CD4-positive, alpha-beta T cell (primary cell): ENCODE measurements around the gene IL5RA. TPM values are rescaled to one million over a fixed set of nuclear protein-coding genes. Genes with fewer than 3 reads are reported as not detected.

Experiments used
- ATAC-seq: fragments of 200-7000 bp; cut with Tn5 transposase; one replicate; pipeline ENCODE4 v1.10.0; 2022; ENCODE audit warnings: mild to moderate bottlenecking; ENCODE audit not compliant: poor library complexity
- CTCF ChIA-PET: fragments of 350-600 bp; sonication (Branson Sonifier 250); formaldehyde crosslinking; loops from one replicate; lab custom pipeline; 2021; ENCODE audit warnings: antibody characterized with exemption, inconsistent platforms; lab: Charles Lee
- POLR2A ChIA-PET: fragments of 350-600 bp; sonication (Branson Sonifier 250); formaldehyde crosslinking; loops from one replicate; lab custom pipeline; 2021; ENCODE audit warnings: antibody characterized with exemption, inconsistent platforms; lab: Charles Lee
- DNase-seq, 14 experiments: peaks; one replicate each; pipeline ENCODE4 v3.0.0-alpha.2; 2013 to 2020; ENCODE audit warnings: mixed read lengths in 2 of 14
- H3K27ac ChIP-seq, 2 donors: one replicate each; pipeline versions ENCODE4 v1.5.1 to v1.7.0; 2013; ENCODE audit warnings: low read length in 2 of 2, low read depth in 1 of 2, mild to moderate bottlenecking in 1 of 2
- H3K27me3 ChIP-seq, 2 experiments: 1 replicate in 1 of 2; 2 replicates in 1 of 2; pipeline versions ENCODE4 v1.6.1 to v1.7.0; 2013; ENCODE audit warnings: low read length in 2 of 2, control low read depth in 1 of 2, mild to moderate bottlenecking in 1 of 2, moderate library complexity in 1 of 2; ENCODE audit not compliant: insufficient read depth in 2 of 2, control insufficient read depth in 1 of 2
- H3K36me3 ChIP-seq: one replicate; pipeline ENCODE4 v1.6.1; 2013; ENCODE audit warnings: low read length, control low read depth; ENCODE audit not compliant: insufficient read depth
- H3K4me1 ChIP-seq: one replicate; pipeline ENCODE4 v1.6.1; 2013; ENCODE audit warnings: low read length, control low read depth; ENCODE audit not compliant: insufficient read depth
- H3K4me3 ChIP-seq: one replicate; pipeline ENCODE4 v1.5.1; 2013; ENCODE audit warnings: mild to moderate bottlenecking, low read length, moderate library complexity
- H3K9me3 ChIP-seq, 2 experiments: 1 replicate in 1 of 2; 2 replicates in 1 of 2; pipeline versions ENCODE4 v1.6.1 to v1.7.0; 2013; ENCODE audit warnings: low read length in 2 of 2, mild to moderate bottlenecking in 2 of 2, control low read depth in 1 of 2, moderate library complexity in 1 of 2; ENCODE audit not compliant: control insufficient read depth in 1 of 2, insufficient read depth in 1 of 2
- H3K27ac Mint-ChIP-seq: one replicate; pipeline ENCODE4 v1.8.0; 2020; ENCODE audit warnings: mixed read lengths
- H3K27me3 Mint-ChIP-seq: one replicate; pipeline ENCODE4 v1.8.0; 2021; ENCODE audit warnings: mixed read lengths
- H3K36me3 Mint-ChIP-seq: one replicate; pipeline ENCODE4 v1.8.0; 2021; ENCODE audit warnings: low read depth, mixed read lengths
- H3K4me1 Mint-ChIP-seq: one replicate; pipeline ENCODE4 v1.8.0; 2021; ENCODE audit warnings: low read depth, mixed read lengths
- H3K4me3 Mint-ChIP-seq: one replicate; pipeline ENCODE4 v1.8.0; 2020; ENCODE audit warnings: mild to moderate bottlenecking, mixed read lengths
- H3K9me3 Mint-ChIP-seq: one replicate; pipeline ENCODE4 v1.8.0; 2020; ENCODE audit warnings: mixed read lengths
- intact Hi-C, 2 experiments: fragments of 100-400 bp; cut with DNase I in 1 of 2; cut with micrococcal nuclease in 1 of 2; formaldehyde crosslinking; loops; one replicate each; pipeline versions ENCODE4 v1.15.1 to v1.9.0; 2023 to 2025; cut with DNase I, micrococcal nuclease
- total RNA-seq, 174 experiments: library from RNA in 2 of 174; stranded (reverse) in 2 of 174; gene quantifications; one replicate each; pipeline ENCODE4 v1.2.3 and lab custom pipeline; 2021 to 2026
- TF ChIP-seq, protein P1 (sequence below): fragments of 200-600 bp; IDR thresholded peaks from one replicate; pipeline ENCODE4 v1.8.0; 2022; ENCODE audit warnings: antibody characterized with exemption, mild to moderate bottlenecking

IL5RA gene
- total RNA-seq, 2 experiments from 2014 or later = 0.59 to 0.99 TPM

DNA sequence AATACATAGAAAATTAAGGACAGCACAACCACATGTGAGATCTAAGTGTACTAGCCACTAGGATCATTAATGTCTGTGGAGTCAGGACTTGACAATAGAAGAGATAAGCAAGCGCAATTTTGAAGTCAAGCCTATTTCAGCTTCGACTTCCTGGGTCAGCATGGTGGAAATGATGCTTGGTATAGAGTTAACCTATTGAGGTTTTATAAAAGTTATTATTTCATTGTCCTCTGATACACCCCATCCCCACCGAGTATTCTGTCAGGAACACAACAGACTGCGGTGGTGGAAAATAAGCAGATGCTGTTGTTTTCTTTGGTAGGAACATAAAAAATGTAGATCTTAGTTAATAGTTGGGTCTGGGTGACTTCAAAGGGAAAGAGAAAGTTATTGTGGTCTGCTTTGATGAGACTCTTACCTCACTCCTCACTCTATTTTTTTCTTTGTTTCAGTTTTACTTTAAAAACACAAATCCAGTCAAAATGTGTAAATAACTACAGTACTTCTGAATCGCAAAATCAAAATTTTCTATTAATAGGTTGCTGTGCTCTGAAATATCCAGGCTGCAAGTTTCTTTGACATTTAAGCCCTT is 82.1 kb downstream of the IL5RA start:
- H3K9me3 Mint-ChIP-seq = no peaks in the 10 kb centered on the region
- H3K36me3 ChIP-seq = no peaks in the 10 kb centered on the region
- no peak overlapping the region for H3K27ac Mint-ChIP-seq
- peaks cover 4% of the 10 kb centered on the region for H3K27me3 Mint-ChIP-seq
- intact Hi-C loops = no loop called here
- H3K4me3 Mint-ChIP-seq = no peak overlapping the region
- H3K9me3 ChIP-seq = no peaks in the 10 kb centered on the region
- no peaks in the 10 kb centered on the region for H3K36me3 Mint-ChIP-seq
- DNase-seq (peak in 3 of 14 experiments; percentile 48 to 66 (median 53)), ATAC-seq (peak; percentile 32)
- no peak overlapping the region for H3K27ac ChIP-seq
- POLR2A ChIA-PET = no interaction called here
- TF ChIP-seq, protein P1, sequence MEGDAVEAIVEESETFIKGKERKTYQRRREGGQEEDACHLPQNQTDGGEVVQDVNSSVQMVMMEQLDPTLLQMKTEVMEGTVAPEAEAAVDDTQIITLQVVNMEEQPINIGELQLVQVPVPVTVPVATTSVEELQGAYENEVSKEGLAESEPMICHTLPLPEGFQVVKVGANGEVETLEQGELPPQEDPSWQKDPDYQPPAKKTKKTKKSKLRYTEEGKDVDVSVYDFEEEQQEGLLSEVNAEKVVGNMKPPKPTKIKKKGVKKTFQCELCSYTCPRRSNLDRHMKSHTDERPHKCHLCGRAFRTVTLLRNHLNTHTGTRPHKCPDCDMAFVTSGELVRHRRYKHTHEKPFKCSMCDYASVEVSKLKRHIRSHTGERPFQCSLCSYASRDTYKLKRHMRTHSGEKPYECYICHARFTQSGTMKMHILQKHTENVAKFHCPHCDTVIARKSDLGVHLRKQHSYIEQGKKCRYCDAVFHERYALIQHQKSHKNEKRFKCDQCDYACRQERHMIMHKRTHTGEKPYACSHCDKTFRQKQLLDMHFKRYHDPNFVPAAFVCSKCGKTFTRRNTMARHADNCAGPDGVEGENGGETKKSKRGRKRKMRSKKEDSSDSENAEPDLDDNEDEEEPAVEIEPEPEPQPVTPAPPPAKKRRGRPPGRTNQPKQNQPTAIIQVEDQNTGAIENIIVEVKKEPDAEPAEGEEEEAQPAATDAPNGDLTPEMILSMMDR = no peak
- H3K4me1 ChIP-seq = peaks cover 3% of the 10 kb centered on the region
- no peaks in the 10 kb centered on the region for H3K27me3 ChIP-seq
- CTCF ChIA-PET = no interaction called here
- no peak overlapping the region for H3K4me3 ChIP-seq
- H3K4me1 Mint-ChIP-seq = peaks cover 12% of the 10 kb centered on the region

DNA sequence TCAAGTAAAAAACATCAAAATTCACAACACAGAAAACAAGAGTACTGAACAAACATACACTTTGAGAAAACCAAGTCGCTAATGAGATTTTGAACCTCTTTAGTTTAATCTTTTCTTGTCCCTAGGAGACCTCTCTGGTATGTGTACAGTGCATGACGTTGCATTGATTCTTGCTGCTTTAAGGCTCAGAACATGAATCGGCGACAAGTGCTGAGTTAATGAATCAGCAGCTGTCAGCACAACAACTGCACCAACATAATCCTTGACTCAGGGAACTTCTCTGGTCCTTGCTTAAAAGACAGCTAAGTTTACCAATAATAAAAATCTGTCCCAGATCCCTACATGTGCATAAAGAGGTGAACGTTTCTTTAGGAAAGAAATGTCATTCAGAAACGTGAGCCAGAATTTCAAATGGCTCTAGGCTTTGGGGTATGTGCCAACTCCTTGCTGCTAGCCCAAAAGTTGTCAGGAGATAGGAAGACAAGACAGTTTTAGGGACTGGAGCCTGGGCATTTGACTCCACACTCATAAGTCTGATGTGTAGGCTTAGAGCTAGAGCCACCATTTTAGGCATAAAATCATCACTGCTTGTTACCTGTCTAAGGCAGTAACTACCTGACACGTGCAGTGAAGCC is 86.9 kb downstream of the IL5RA start:
- H3K4me1 Mint-ChIP-seq = peaks cover 8% of the 10 kb centered on the region
- Histone ChIP-seq H3K4me1 (no peaks in the 10 kb centered on the region), H3K9me3 (no peaks in the 10 kb centered on the region), H3K36me3 (no peaks in the 10 kb centered on the region), H3K27me3 (peaks cover 0 to 4% of the 10 kb centered on the region in 2 experiments), H3K4me3 (no peak overlapping the region), H3K27ac (no peak overlapping the region)
- H3K27ac Mint-ChIP-seq = no peak overlapping the region
- ATAC-seq = no peak
- H3K4me3 Mint-ChIP-seq = no peak overlapping the region
- H3K36me3 Mint-ChIP-seq = no peaks in the 10 kb centered on the region
- ChIA-PET CTCF (no interaction called here), POLR2A (no interaction called here)
- no peaks in the 10 kb centered on the region for H3K9me3 Mint-ChIP-seq
- H3K27me3 Mint-ChIP-seq = peaks cover 16% of the 10 kb centered on the region
- DNase-seq = no peak
- TF ChIP-seq, protein P1 = no peak
- intact Hi-C loops = no loop called here

DNA sequence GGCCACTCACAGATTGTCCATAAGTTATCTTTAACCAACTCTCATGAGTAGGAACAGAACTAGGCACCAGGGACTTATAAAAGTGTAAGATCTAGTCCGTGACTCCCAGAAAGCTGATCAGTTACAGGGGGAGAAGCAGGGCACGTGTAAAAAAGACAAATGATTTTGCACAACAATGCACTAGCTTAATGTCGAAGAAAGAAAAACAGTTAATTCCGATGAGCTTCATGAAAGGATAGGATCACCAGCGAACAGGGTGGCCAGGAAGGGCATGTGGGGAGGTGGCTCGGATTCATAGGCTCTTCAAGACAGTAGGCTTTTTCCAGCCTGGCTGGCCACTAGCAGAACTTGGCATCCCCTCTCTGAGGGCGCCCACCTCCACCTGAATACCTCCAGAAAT is 90.0 kb downstream of the IL5RA start:
- Mint-ChIP-seq H3K4me1 (no peaks in the 10 kb centered on the region), H3K36me3 (no peaks in the 10 kb centered on the region), H3K4me3 (no peak overlapping the region), H3K27ac (no peak overlapping the region), H3K9me3 (no peaks in the 10 kb centered on the region), H3K27me3 (peaks cover 26% of the 10 kb centered on the region)
- H3K4me1 ChIP-seq = no peaks in the 10 kb centered on the region
- ChIA-PET CTCF (no interaction called here), POLR2A (no interaction called here)
- TF ChIP-seq, protein P1 = no peak
- H3K36me3 ChIP-seq = no peaks in the 10 kb centered on the region
- H3K9me3 ChIP-seq = no peaks in the 10 kb centered on the region
- DNase-seq (no peak), ATAC-seq (no peak)
- peaks cover 0 to 4% of the 10 kb centered on the region in 2 experiments for H3K27me3 ChIP-seq
- intact Hi-C loops = no loop called here
- no peak overlapping the region for H3K27ac ChIP-seq
- no peak overlapping the region for H3K4me3 ChIP-seq

Other genes with a start within 250 kb of the IL5RA start
- gene TRNT1, start 16.6 kb upstream of the IL5RA start, total RNA-seq = 10 to 100 TPM; 25.8 to 30.7 TPM
- 100 to 1,000 TPM; 144 to 148 TPM for gene CRBN, start 69.3 kb upstream of the IL5RA start, total RNA-seq